Spleen (tissue), 7 donors: ENCODE measurements around the gene SH3TC2.

ENCODE experiments used
- POLR2A ChIP-seq, 3 donors: fragments of 450-650 bp; IDR thresholded peaks; one replicate each; pipeline ENCODE4 v1.5.1; 2017; ENCODE audit warnings: antibody characterized with exemption in 3 of 3, mild to moderate bottlenecking in 1 of 3
- POLR2AphosphoS5 ChIP-seq, 3 donors: sonication (generic); formaldehyde crosslinking; IDR thresholded peaks; one replicate each; pipeline ENCODE4 v1.5.1; 2017; ENCODE audit warnings: antibody characterized with exemption in 3 of 3
- TF ChIP-seq, protein P1 (sequence below), 11 experiments: fragments of 200-600 bp in 7 of 11; fragments of 450-650 bp in 4 of 11; sonication (generic) in 4 of 11; IDR thresholded peaks in 8 of 11; conservative IDR thresholded peaks in 3 of 11; 1 replicate in 7 of 11; 2 replicates in 4 of 11; pipeline versions ENCODE4 v1.4.0 to v1.8.0; 2016 to 2021; ENCODE audit warnings: antibody characterized with exemption in 11 of 11, inconsistent platforms in 4 of 11, mild to moderate bottlenecking in 1 of 11
- donor health status: DM: no; HTN: no; CAD: no; lungs with moderate emphysema.
- donor health status: DM: no; HTN: no; CAD: no.
- donor health status: DM: no; HTN: no; CAD: no.

DNA sequence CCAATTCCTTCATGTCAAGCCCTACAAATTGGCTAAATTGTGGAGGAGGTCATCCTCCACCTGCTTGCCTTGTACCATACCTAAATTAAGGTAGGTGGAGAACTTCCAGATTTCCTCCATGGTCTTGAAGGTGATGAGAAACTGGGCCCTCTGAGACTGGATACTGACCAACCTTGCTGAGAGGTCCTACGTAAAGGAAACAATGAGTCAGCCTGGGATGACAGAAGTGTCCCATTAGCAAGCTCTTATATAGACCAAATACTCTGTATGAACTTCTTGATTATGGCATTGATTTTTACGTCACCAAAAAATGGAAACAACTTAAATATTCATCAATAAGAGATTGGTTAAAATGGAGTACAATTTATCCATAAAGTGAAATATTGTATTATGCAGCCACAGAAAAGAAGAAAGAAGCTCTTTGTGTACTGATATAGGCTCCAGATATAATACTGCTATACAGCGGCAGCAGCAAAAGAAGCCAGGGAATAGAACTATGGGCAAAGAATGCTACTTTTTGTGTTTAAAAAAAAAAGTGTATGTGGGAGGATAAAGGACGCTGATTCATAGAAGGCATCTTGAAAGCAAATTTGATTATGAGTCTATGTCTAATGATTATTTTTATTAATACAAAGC, 18.3 kb downstream of the SH3TC2 start:
- TF ChIP-seq, protein P1, sequence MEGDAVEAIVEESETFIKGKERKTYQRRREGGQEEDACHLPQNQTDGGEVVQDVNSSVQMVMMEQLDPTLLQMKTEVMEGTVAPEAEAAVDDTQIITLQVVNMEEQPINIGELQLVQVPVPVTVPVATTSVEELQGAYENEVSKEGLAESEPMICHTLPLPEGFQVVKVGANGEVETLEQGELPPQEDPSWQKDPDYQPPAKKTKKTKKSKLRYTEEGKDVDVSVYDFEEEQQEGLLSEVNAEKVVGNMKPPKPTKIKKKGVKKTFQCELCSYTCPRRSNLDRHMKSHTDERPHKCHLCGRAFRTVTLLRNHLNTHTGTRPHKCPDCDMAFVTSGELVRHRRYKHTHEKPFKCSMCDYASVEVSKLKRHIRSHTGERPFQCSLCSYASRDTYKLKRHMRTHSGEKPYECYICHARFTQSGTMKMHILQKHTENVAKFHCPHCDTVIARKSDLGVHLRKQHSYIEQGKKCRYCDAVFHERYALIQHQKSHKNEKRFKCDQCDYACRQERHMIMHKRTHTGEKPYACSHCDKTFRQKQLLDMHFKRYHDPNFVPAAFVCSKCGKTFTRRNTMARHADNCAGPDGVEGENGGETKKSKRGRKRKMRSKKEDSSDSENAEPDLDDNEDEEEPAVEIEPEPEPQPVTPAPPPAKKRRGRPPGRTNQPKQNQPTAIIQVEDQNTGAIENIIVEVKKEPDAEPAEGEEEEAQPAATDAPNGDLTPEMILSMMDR (IDR thresholded peaks at IDR 0.05 in 8 of 11, conservative IDR thresholded peaks at IDR 0.05 in 3 of 11): no peak
- TF ChIP-seq POLR2AphosphoS5 (IDR thresholded peaks at IDR 0.05) (no peak), POLR2A (IDR thresholded peaks at IDR 0.05) (no peak)
